Measurements from ENCODE around the gene EIF4EBP3.

DNA sequence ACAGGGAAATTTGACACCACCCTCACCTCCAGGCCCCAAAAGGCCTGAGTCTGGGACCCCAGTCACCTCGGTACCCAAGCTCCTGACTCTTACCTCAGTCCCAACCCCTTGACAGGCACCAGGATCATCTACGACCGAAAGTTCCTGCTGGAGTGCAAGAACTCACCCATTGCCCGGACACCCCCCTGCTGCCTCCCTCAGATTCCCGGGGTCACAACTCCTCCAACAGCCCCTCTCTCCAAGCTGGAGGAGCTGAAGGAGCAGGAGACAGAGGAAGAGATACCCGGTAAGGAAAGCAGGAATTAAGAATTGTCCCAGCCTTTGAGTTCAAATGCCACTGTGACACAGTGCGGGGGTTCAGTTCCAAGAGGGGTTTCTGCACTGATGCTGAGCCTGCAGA is 1.3 kb downstream of the EIF4EBP3 start:
- TF ChIP-seq FOXP2 (optimal IDR thresholded peaks at IDR 0.05; ENCODE audit: borderline replicate concordance, extremely low read depth, extremely low read length, insufficient read depth) = no peak
- no peak; the same call in 1 of the 2 replicates for TF ChIP-seq POLR2AphosphoS5 (IDR thresholded peaks at IDR 0.05; ENCODE audit: low read depth, low read length)
- TF ChIP-seq SIN3A (IDR thresholded peaks at IDR 0.05; ENCODE audit: borderline replicate concordance, insufficient read depth, low read length) = no peak

Data from PFSK-1 (cell line).